Liver (tissue), 9 donors: Measurements from ENCODE around the gene FREY1. TPM values are rescaled to one million over a fixed set of nuclear protein-coding genes. Genes with fewer than 3 reads are reported as not detected.

Source experiments
- DNase-seq: peaks from one replicate; pipeline ENCODE4 v3.0.0-alpha.2; 2017; ENCODE audit warnings: low spot score
- H3K27ac ChIP-seq, 2 donors: one replicate each; pipeline ENCODE4 v1.7.0; 2013; ENCODE audit warnings: inconsistent platforms in 2 of 2, low read length in 2 of 2, control low read depth in 1 of 2, low read depth in 1 of 2, mild to moderate bottlenecking in 1 of 2
- H3K27me3 ChIP-seq, 4 donors: one replicate each; pipeline versions ENCODE4 v1.6.1 to v1.7.0; 2013; ENCODE audit warnings: low read length in 3 of 4, inconsistent platforms in 1 of 4, mild to moderate bottlenecking in 1 of 4, moderate library complexity in 1 of 4; ENCODE audit not compliant: control insufficient read depth in 4 of 4, insufficient read depth in 4 of 4
- H3K36me3 ChIP-seq, 4 donors: one replicate each; pipeline versions ENCODE4 v1.6.1 to v1.7.0; 2013; ENCODE audit warnings: low read length in 3 of 4, mild to moderate bottlenecking in 3 of 4, low read depth in 1 of 4, moderate library complexity in 1 of 4; ENCODE audit not compliant: control insufficient read depth in 4 of 4, insufficient read depth in 3 of 4
- H3K4me1 ChIP-seq, 4 donors: one replicate each; pipeline versions ENCODE4 v1.6.1 to v1.7.0; 2013; ENCODE audit warnings: low read length in 3 of 4, mild to moderate bottlenecking in 3 of 4, moderate library complexity in 1 of 4; ENCODE audit not compliant: control insufficient read depth in 4 of 4, insufficient read depth in 4 of 4
- H3K4me3 ChIP-seq, 3 donors: one replicate each; pipeline versions ENCODE4 v1.6.1 to v1.7.0; 2013; ENCODE audit warnings: low read length in 3 of 3, control low read depth in 1 of 3, low read depth in 1 of 3, mild to moderate bottlenecking in 1 of 3
- H3K9ac ChIP-seq, 2 donors: one replicate each; pipeline ENCODE4 v1.7.0; 2013; ENCODE audit warnings: low read length in 2 of 2, mild to moderate bottlenecking in 2 of 2, moderate library complexity in 2 of 2, control low read depth in 1 of 2, low read depth in 1 of 2
- H3K9me3 ChIP-seq, 4 donors: one replicate each; pipeline versions ENCODE4 v1.6.1 to v1.7.0; 2013; ENCODE audit warnings: low read length in 3 of 4; ENCODE audit not compliant: control insufficient read depth in 4 of 4
- ATF3 ChIP-seq: IDR thresholded peaks from 2 replicates; pipeline ENCODE4 v1.6.1; 2016; ENCODE audit warnings: antibody characterized with exemption
- CTCF ChIP-seq: fragments of 150-350 bp; IDR thresholded peaks from 2 replicates; pipeline ENCODE4 v1.5.1; 2017; ENCODE audit warnings: improper control_type of control experiment, low read depth, low read length; ENCODE audit not compliant: missing input control
- EGR1 ChIP-seq, 2 donors: IDR thresholded peaks; 2 replicates each; pipeline ENCODE4 v1.6.1; 2016 to 2018; ENCODE audit warnings: antibody characterized with exemption in 2 of 2, low read depth in 2 of 2
- GABPA ChIP-seq, 2 donors: IDR thresholded peaks in 1 of 2; conservative IDR thresholded peaks in 1 of 2; 2 replicates each; pipeline ENCODE4 v1.6.1; 2016; ENCODE audit warnings: antibody characterized with exemption in 2 of 2, mild to moderate bottlenecking in 1 of 2, moderate library complexity in 1 of 2
- HNF4A ChIP-seq, 2 donors: conservative IDR thresholded peaks; 2 replicates each; pipeline ENCODE4 v1.6.1; 2016; ENCODE audit warnings: antibody characterized with exemption in 2 of 2, mild to moderate bottlenecking in 2 of 2
- HNF4G ChIP-seq: IDR thresholded peaks from 2 replicates; pipeline ENCODE4 v1.6.1; 2016; ENCODE audit warnings: antibody characterized with exemption
- JUND ChIP-seq, 2 donors: IDR thresholded peaks; 2 replicates each; pipeline ENCODE4 v1.6.1; 2016; ENCODE audit warnings: antibody characterized with exemption in 2 of 2
- MAX ChIP-seq: IDR thresholded peaks from 2 replicates; pipeline ENCODE4 v1.6.1; 2016; ENCODE audit warnings: antibody characterized with exemption
- RAD21 ChIP-seq, 2 donors: IDR thresholded peaks; 2 replicates each; pipeline ENCODE4 v1.6.1; 2016; ENCODE audit warnings: antibody characterized with exemption in 2 of 2, mild to moderate bottlenecking in 2 of 2
- REST ChIP-seq: IDR thresholded peaks from 2 replicates; pipeline ENCODE4 v1.6.1; 2016; ENCODE audit warnings: antibody characterized with exemption, mild to moderate bottlenecking
- RXRA ChIP-seq, 2 donors: IDR thresholded peaks; 2 replicates each; pipeline ENCODE4 v1.6.1; 2017 to 2018; ENCODE audit warnings: antibody characterized with exemption in 2 of 2, mild to moderate bottlenecking in 1 of 2
- SP1 ChIP-seq: IDR thresholded peaks from 2 replicates; pipeline ENCODE4 v1.6.1; 2018; ENCODE audit warnings: antibody characterized with exemption, mild to moderate bottlenecking
- TAF1 ChIP-seq: conservative IDR thresholded peaks from 2 replicates; pipeline ENCODE4 v1.6.1; 2016; ENCODE audit warnings: antibody characterized with exemption, mild to moderate bottlenecking
- YY1 ChIP-seq: IDR thresholded peaks from 2 replicates; pipeline ENCODE4 v1.6.1; 2016; ENCODE audit warnings: antibody characterized with exemption, mild to moderate bottlenecking
- ZBTB33 ChIP-seq: IDR thresholded peaks from 2 replicates; pipeline ENCODE4 v1.6.1; 2016; ENCODE audit warnings: antibody characterized with exemption
- WGBS: extraction: QIAGEN DNeasy Blood & Tissue Kit; methylation state at CpG from one replicate; pipeline ENCODE4 v1.1.7; 2013; 5-methylcytosine and 5-hydroxymethylcytosine counted together
- polyA plus RNA-seq, 2 donors: library from polyadenylated mRNA; stranded (reverse) in 1 of 2; unstranded in 1 of 2; fragments of 200-250 nt in 1 of 2; fragments of >200 nt in 1 of 2; fragmentation: Nextera tagmentation in 1 of 2; extraction: Ambion mirVana in 1 of 2; gene quantifications; one replicate each; pipeline versions ENCODE4 v1.2.1 to v1.2.3, GENCODE V29; 2013 to 2015
- total RNA-seq, 2 donors: library from RNA; depleted of rRNA; stranded (reverse); fragments of >200 nt; gene quantifications; one replicate each; pipeline ENCODE4 v1.2.3, GENCODE V29; 2014
- donor health status: healthy.
- donor health status: healthy.
- donor health status: healthy.
- donor health status: healthy.
- donor health status: healthy.

The FREY1 gene
- total and polyA plus RNA-seq, 4 donors: 0.18 to 2.1 (median 0.75) TPM; not detected in 1

GRCh38 chr11:45905095-45905494, 2.0 kb downstream of the FREY1 start:
- Histone ChIP-seq H3K27me3 (no peaks in the 10 kb centered on the region), H3K4me3 (no peak overlapping the region), H3K4me1 (peaks cover 2 to 8% (median 7%) of the 10 kb centered on the region in 4 donors), H3K9ac (no peak overlapping the region), H3K9me3 (no peaks in the 10 kb centered on the region), H3K27ac (no peak overlapping the region), H3K36me3 (peaks cover under 1 to 8% (median 5%) of the 10 kb centered on the region in 4 donors)
- WGBS: 96% methylated on average over 19 of the region's 19 CpGs
- TF ChIP-seq ZBTB33: no peak
- DNase-seq: no peak

- Histone ChIP-seq H3K4me1 (peaks cover 2 to 12% (median 9%) of the 10 kb centered on the region in 4 donors), H3K27ac (no peak overlapping the region), H3K9ac (no peak overlapping the region), H3K4me3 (no peak overlapping the region), H3K36me3 (peaks cover 0 to 3% (median under 1%) of the 10 kb centered on the region in 4 donors), H3K27me3 (no peaks in the 10 kb centered on the region), H3K9me3 (no peaks in the 10 kb centered on the region)
- TF ChIP-seq RXRA (IDR thresholded peaks at IDR 0.05) (no peak), SP1 (no peak), HNF4G (no peak), JUND (IDR thresholded peaks at IDR 0.05) (no peak), ZBTB33 (no peak), GABPA (IDR thresholded peaks at IDR 0.05 in 1 of 2, conservative IDR thresholded peaks at IDR 0.05 in 1 of 2) (no peak), HNF4A (conservative IDR thresholded peaks at IDR 0.05) (no peak), RAD21 (IDR thresholded peaks at IDR 0.05) (no peak), REST (no peak), CTCF (no peak), MAX (no peak), TAF1 (no peak), EGR1 (IDR thresholded peaks at IDR 0.05; ENCODE audit: low read depth in 2 of 2) (no peak), YY1 (no peak), ATF3 (no peak)
- DNase-seq: no peak
- WGBS: 84% methylated on average over 15 of the region's 15 CpGs
Measured at GRCh38 chr11:45904309-45904915, 2.7 kb downstream of the FREY1 start.
